Endothelial cell (in vitro differentiated cells): ENCODE data around the gene DNAH6. TPM values are rescaled to one million over a fixed set of nuclear protein-coding genes. Genes with fewer than 3 reads are reported as not detected.

Source experiments
- DNase-seq: peaks from one replicate; pipeline ENCODE4 v3.0.0; 2021; ENCODE audit warnings: low spot score
- H3K27ac Mint-ChIP-seq: one replicate; pipeline ENCODE4 v1.8.0; 2021; ENCODE audit warnings: mixed read lengths, inconsistent platforms; ENCODE audit not compliant: unreplicated experiment
- H3K27me3 Mint-ChIP-seq: one replicate; pipeline ENCODE4 v1.8.0; 2021; ENCODE audit warnings: mild to moderate bottlenecking, moderate library complexity, mixed read lengths, inconsistent platforms; ENCODE audit not compliant: unreplicated experiment
- H3K36me3 Mint-ChIP-seq: one replicate; pipeline ENCODE4 v1.8.0; 2021; ENCODE audit warnings: mild to moderate bottlenecking, low read depth, mixed read lengths, inconsistent platforms; ENCODE audit not compliant: unreplicated experiment
- H3K4me1 Mint-ChIP-seq: one replicate; pipeline ENCODE4 v1.8.0; 2021; ENCODE audit warnings: mild to moderate bottlenecking, mixed read lengths, inconsistent platforms; ENCODE audit not compliant: unreplicated experiment
- H3K4me3 Mint-ChIP-seq: one replicate; pipeline ENCODE4 v1.8.0; 2021; ENCODE audit warnings: mild to moderate bottlenecking, mixed read lengths, inconsistent platforms; ENCODE audit not compliant: unreplicated experiment
- H3K9me3 Mint-ChIP-seq: one replicate; pipeline ENCODE4 v1.8.0; 2021; ENCODE audit warnings: mixed read lengths, inconsistent platforms; ENCODE audit not compliant: unreplicated experiment
- CTCF ChIP-seq: fragments of 200-600 bp; sonication (generic); IDR thresholded peaks from one replicate; pipeline ENCODE4 v1.5.0; 2021; ENCODE audit warnings: antibody characterized with exemption; ENCODE audit not compliant: unreplicated experiment
- total RNA-seq: library from RNA; stranded (reverse); fragmentation: NEBNext Ultra II Directional; extraction: Animal tissue kit (Norgen Biotek cat#: 25700); gene quantifications from one replicate; pipeline ENCODE4 v1.2.1, GENCODE V29; 2021; ENCODE audit not compliant: unreplicated experiment

The DNAH6 gene
- total RNA-seq, 1 donor from 2014 or later: 7.8 TPM

DNA sequence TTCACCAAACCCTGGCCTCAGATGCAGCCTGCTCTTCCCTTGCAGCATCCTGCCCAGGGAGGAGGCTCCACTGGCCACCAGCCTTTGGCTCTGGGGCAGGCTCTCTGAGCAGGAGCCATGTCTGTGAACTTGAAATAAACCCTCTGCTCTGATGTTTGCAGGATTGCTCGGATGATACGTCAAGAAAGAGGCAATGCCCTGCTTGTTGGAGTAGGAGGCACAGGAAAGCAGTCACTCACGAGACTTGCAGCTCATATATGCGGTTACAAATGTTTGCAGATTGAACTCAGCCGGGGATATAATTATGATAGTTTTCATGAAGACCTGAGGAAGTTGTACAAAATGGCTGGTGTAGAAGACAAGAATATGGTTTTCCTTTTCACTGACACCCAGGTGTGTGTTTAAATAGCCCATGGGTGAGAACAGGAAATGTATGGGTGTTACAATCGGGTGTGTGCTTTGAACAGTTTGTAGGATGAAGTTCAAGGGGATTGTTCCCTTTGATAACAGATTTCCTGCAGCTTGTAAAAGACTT is 177.9 kb downstream of the DNAH6 start:
- Mint-ChIP-seq H3K4me3 (no peak overlapping the region), H3K36me3 (peaks cover 4% of the 10 kb centered on the region), H3K27ac (no peak overlapping the region)

GRCh38 chr2:84697895-84698294 is 181.6 kb downstream of the DNAH6 start:
- Mint-ChIP-seq H3K27me3 (peaks cover 1% of the 10 kb centered on the region), H3K36me3 (peaks cover 25% of the 10 kb centered on the region), H3K9me3 (no peaks in the 10 kb centered on the region), H3K4me3 (no peak overlapping the region), H3K27ac (no peak overlapping the region), H3K4me1 (peaks cover 4% of the 10 kb centered on the region)
- DNase-seq: no peak
- no peak for TF ChIP-seq CTCF

More for the DNA sequence above, 177.9 kb downstream of the DNAH6 start:
- no peak for DNase-seq
- H3K27me3 Mint-ChIP-seq: no peaks in the 10 kb centered on the region
- peaks cover 4% of the 10 kb centered on the region for H3K4me1 Mint-ChIP-seq
- no peaks in the 10 kb centered on the region for H3K9me3 Mint-ChIP-seq
- no peak for TF ChIP-seq CTCF

- peaks cover 25% of the 10 kb centered on the region for H3K36me3 Mint-ChIP-seq
- peaks cover 1% of the 10 kb centered on the region for H3K27me3 Mint-ChIP-seq
- no peak for TF ChIP-seq CTCF
- no peak for DNase-seq
- no peaks in the 10 kb centered on the region for H3K4me1 Mint-ChIP-seq
- no peak overlapping the region for H3K4me3 Mint-ChIP-seq
- H3K27ac Mint-ChIP-seq: no peak overlapping the region
- H3K9me3 Mint-ChIP-seq: no peaks in the 10 kb centered on the region
Measured at GRCh38 chr2:84700006-84700405, 183.7 kb downstream of the DNAH6 start.

DNA sequence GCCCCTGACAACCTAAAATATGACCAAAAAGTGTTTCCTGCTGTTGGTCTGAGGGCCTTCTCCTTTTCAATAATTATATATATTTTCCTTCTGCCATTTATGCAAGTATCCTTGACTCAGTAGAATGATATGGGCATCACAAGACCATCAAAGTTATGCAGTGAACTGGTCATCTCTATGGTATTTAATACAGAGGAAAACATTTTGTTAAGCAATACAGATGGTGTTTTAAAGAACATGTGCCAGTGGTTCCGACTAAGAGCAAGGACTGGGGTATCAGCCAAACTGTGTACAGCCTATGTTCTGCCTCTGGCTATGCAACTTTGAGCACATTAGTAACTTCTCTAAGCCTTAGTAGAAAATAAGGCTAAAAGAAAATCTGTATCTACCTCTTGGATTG is 185.6 kb downstream of the DNAH6 start:
- Mint-ChIP-seq H3K27ac (no peak overlapping the region), H3K36me3 (peaks cover 25% of the 10 kb centered on the region), H3K9me3 (no peaks in the 10 kb centered on the region), H3K4me1 (no peaks in the 10 kb centered on the region), H3K4me3 (no peak overlapping the region), H3K27me3 (peaks cover 1% of the 10 kb centered on the region)
- TF ChIP-seq CTCF: no peak
- no peak for DNase-seq

- Mint-ChIP-seq H3K9me3 (no peaks in the 10 kb centered on the region), H3K36me3 (peaks cover 25% of the 10 kb centered on the region), H3K4me3 (no peak overlapping the region), H3K27me3 (peaks cover 1% of the 10 kb centered on the region), H3K27ac (no peak overlapping the region), H3K4me1 (no peaks in the 10 kb centered on the region)
- DNase-seq: no peak
- TF ChIP-seq CTCF: no peak
Measured at GRCh38 chr2:84702941-84703340, 186.6 kb downstream of the DNAH6 start.
